ENCODE data around the gene ENTPD6. TPM values are rescaled to one million over a fixed set of nuclear protein-coding genes. Genes with fewer than 3 reads are reported as not detected.
A peak's percentile ranks its signal among the peaks of the same experiment; 100 is the strongest.

The ENTPD6 gene
- total and polyA plus RNA-seq, 2 donors (not counting 1 experiment from before 2014, with no cell fraction given): 64.4 to 79.8 TPM

- Mint-ChIP-seq H3K9me3 (ENCODE audit: insufficient read depth) (peaks cover 6% of the 10 kb centered on the region), H3K4me1 (peaks cover 31% of the 10 kb centered on the region), H3K4me3 (peak within 1 kb of the TSS; percentile 96), H3K27me3 (peaks cover 12% of the 10 kb centered on the region), H3K27ac (peak within 1 kb of the TSS; percentile 88)
- H3K79me2 ChIP-seq (ENCODE audit: control insufficient read depth, insufficient read depth, low read length): peaks cover 38% of the 10 kb centered on the region
- H3K4me3 ChIP-seq (ENCODE audit: control extremely low read depth in 1 of 5, extremely low read depth in 1 of 5, insufficient read depth in 1 of 5, low read depth in 2 of 5, low read length in 4 of 5): peak within 1 kb of the TSS; percentile 11 to 96 (median 88)
- POLR2A ChIA-PET: interaction anchor here (0.6 kb wide), 1 partner anchor 144 kb away, joined by 4 read pairs; no protein-coding TSS in a partner anchor
- no peak for TF ChIP-seq CTCF (IDR thresholded peaks at IDR 0.05)
- TF ChIP-seq EZH2 (IDR thresholded peaks at IDR 0.05; ENCODE audit: borderline replicate concordance, insufficient read depth, low read depth, low read length, poor library complexity, severe bottlenecking): no peak
- intact Hi-C loops (cut with micrococcal nuclease): loop anchor here (1.0 to 5.0 kb wide), 8 partner anchors 34 to 1891 kb away; partner anchors contain the start of genes ABHD12, ACSS1, ENTPD6 and GINS1
- ATAC-seq (ENCODE audit: low read depth) (peak; percentile 87), DNase-seq (peak; percentile 84)
- H4K20me1 ChIP-seq (ENCODE audit: control insufficient read depth, insufficient read depth, low read length, poor library complexity, severe bottlenecking): no peaks in the 10 kb centered on the region
- WGBS (ENCODE audit: insufficient coverage): under 1% methylated on average over 113 of the region's 113 CpGs
- H3K4me1 ChIP-seq (ENCODE audit: control insufficient read depth in 2 of 2, insufficient read depth in 2 of 2, low read length in 2 of 2): peaks cover 18 to 21% of the 10 kb centered on the region in 2 donors
- H2AFZ ChIP-seq (ENCODE audit: insufficient read depth, low read depth, low read length, poor library complexity, severe bottlenecking): peak within 1 kb of the TSS; percentile 100
- H3K9me3 ChIP-seq (ENCODE audit: control extremely low read depth in 1 of 3, control insufficient read depth in 2 of 3, insufficient read depth in 1 of 3, low read length in 2 of 3): peaks cover 0 to 5% (median 0%) of the 10 kb centered on the region in 3 donors
- peaks cover 0 to 9% (median 3%) of the 10 kb centered on the region in 4 experiments for H3K27me3 ChIP-seq (replicated peaks in 1 of 4; ENCODE audit: control extremely low read depth in 1 of 4, control insufficient read depth in 3 of 4, insufficient read depth in 4 of 4, low read length in 3 of 4)
- H3K9ac ChIP-seq (ENCODE audit: low read length): peak within 1 kb of the TSS; percentile 87
- peaks cover 1 to 2% of the 10 kb centered on the region in 2 experiments for H3K36me3 ChIP-seq (replicated peaks in 1 of 2; ENCODE audit: control extremely low read depth in 1 of 2, control insufficient read depth in 1 of 2, extremely low read depth in 1 of 2, insufficient read depth in 2 of 2, low read length in 1 of 2)
- peak within 1 kb of the TSS in 1 of 2 donors; percentile 55 for H3K27ac ChIP-seq (ENCODE audit: low read length in 2 of 2)
- CTCF ChIA-PET: interaction anchor here (1.0 to 1.6 kb wide), 5 partner anchors 62 to 190 kb away, joined by 3 to 4 read pairs (median 4); partner anchors contain the start of gene ACSS1
- H3K4me2 ChIP-seq (replicated peaks; ENCODE audit: low read depth, low read length, poor library complexity, severe bottlenecking): peak within 1 kb of the TSS; percentile 86
These were observed 52.7 kb downstream of the ENTPD6 start, which contains the start of gene PYGB for GRCh38 chr20:25247956-25248785. TSS of gene PYGB (plus strand) at chr20:25248085. CDS start at chr20:25248179, 94 bp downstream.

Data from B cell (primary cell).